Natural killer cell (primary cell): ENCODE data around the gene OXCT1. TPM values are rescaled to one million over a fixed set of nuclear protein-coding genes. Genes with fewer than 3 reads are reported as not detected.
"Not testable (repeated sequence)": the region's sequence is repeated elsewhere in the genome, so short reads cannot be mapped to it uniquely, and the experiment has no call there.

Experiments used
- ATAC-seq, 3 donors: fragments of 150-1000 bp in 2 of 3; fragments of 200-7000 bp in 1 of 3; cut with Tn5 transposase; 1 replicate in 1 of 3; 2 replicates in 2 of 3; pipeline ENCODE4 v1.10.0; 2021; ENCODE audit warnings: mild to moderate bottlenecking in 2 of 3, moderate library complexity in 2 of 3
- DNase-seq, 2 donors: peaks; one replicate each; pipeline versions ENCODE4 v3.0.0 to v3.0.0-alpha.2; 2013 to 2021; ENCODE audit warnings: mixed read lengths in 1 of 2
- H3K27ac ChIP-seq: one replicate; pipeline ENCODE4 v1.5.1; 2013; ENCODE audit warnings: mild to moderate bottlenecking, low read length
- H3K27me3 ChIP-seq: one replicate; pipeline ENCODE4 v1.6.1; 2013; ENCODE audit warnings: low read length; ENCODE audit not compliant: control insufficient read depth, insufficient read depth
- H3K36me3 ChIP-seq: one replicate; pipeline ENCODE4 v1.6.1; 2013; ENCODE audit warnings: low read length; ENCODE audit not compliant: control insufficient read depth, insufficient read depth
- H3K4me1 ChIP-seq: one replicate; pipeline ENCODE4 v1.6.1; 2013; ENCODE audit warnings: low read length; ENCODE audit not compliant: control insufficient read depth, insufficient read depth
- H3K4me3 ChIP-seq: one replicate; pipeline ENCODE4 v1.5.1; 2013; ENCODE audit warnings: low read length
- H3K9me3 ChIP-seq: one replicate; pipeline ENCODE4 v1.6.1; 2013; ENCODE audit warnings: low read length; ENCODE audit not compliant: control insufficient read depth, insufficient read depth
- H3K27ac Mint-ChIP-seq, 2 donors: one replicate each; pipeline ENCODE4 v1.8.0; 2022; ENCODE audit warnings: mild to moderate bottlenecking in 2 of 2, mixed read lengths in 2 of 2, moderate library complexity in 1 of 2
- H3K27me3 Mint-ChIP-seq, 2 donors: one replicate each; pipeline ENCODE4 v1.8.0; 2022; ENCODE audit warnings: low read depth in 2 of 2, mixed read lengths in 2 of 2
- H3K36me3 Mint-ChIP-seq: one replicate; pipeline ENCODE4 v1.8.0; 2022; ENCODE audit warnings: mixed read lengths
- H3K4me1 Mint-ChIP-seq, 2 donors: one replicate each; pipeline ENCODE4 v1.8.0; 2022; ENCODE audit warnings: mixed read lengths in 2 of 2
- H3K4me3 Mint-ChIP-seq: one replicate; pipeline ENCODE4 v1.8.0; 2022; ENCODE audit warnings: mild to moderate bottlenecking, moderate library complexity, mixed read lengths
- H3K9me3 Mint-ChIP-seq, 2 donors: one replicate each; pipeline ENCODE4 v1.8.0; 2022; ENCODE audit warnings: mixed read lengths in 2 of 2
- CTCF ChIP-seq: fragments of 200-600 bp; IDR thresholded peaks from one replicate; pipeline ENCODE4 v1.8.0; 2022; ENCODE audit warnings: antibody characterized with exemption
- WGBS: methylation state at CpG from one replicate; pipeline ENCODE4 v1.1.7; 2013; ENCODE audit warnings: missing lambda C conversion rate; ENCODE audit not compliant: insufficient coverage; 5-methylcytosine and 5-hydroxymethylcytosine counted together
- intact Hi-C: fragments of 100-400 bp; cut with micrococcal nuclease; formaldehyde crosslinking; loops from one replicate; pipeline ENCODE4 v1.14.2; 2022
- total RNA-seq, 4 donors: library from RNA; stranded (reverse); fragments of 120-200 nt in 1 of 4; gene quantifications; one replicate each; pipeline versions ENCODE4 v1.2.3 to v1.2.4, GENCODE V29; 2013 to 2022

Gene OXCT1
- total RNA-seq, 3 donors from 2014 or later (not counting 1 experiment from before 2014, with no cell fraction given) = 17.1 to 19.9 (median 18.0) TPM

- Mint-ChIP-seq H3K36me3 (peaks cover 21% of the 10 kb centered on the region), H3K4me1 (peaks cover 0 to 5% of the 10 kb centered on the region in 2 donors), H3K4me3 (no peak overlapping the region), H3K27ac (no peak overlapping the region), H3K9me3 (no peaks in the 10 kb centered on the region), H3K27me3 (no peaks in the 10 kb centered on the region)
- Histone ChIP-seq H3K27ac (no peak overlapping the region), H3K4me1 (no peaks in the 10 kb centered on the region), H3K9me3 (no peaks in the 10 kb centered on the region), H3K27me3 (no peaks in the 10 kb centered on the region), H3K36me3 (peaks cover 47% of the 10 kb centered on the region), H3K4me3 (no peak overlapping the region)
- TF ChIP-seq CTCF = no peak
- intact Hi-C loops = no loop called here
- ATAC-seq (no peak), DNase-seq (no peak)
- 97% methylated on average over 6 of the region's 6 CpGs for WGBS
Measured at GRCh38 chr5:41848983-41849382, 21.2 kb downstream of the OXCT1 start.

GRCh38 chr5:41845751-41846150 lies 24.5 kb downstream of the OXCT1 start:
- H3K4me3 ChIP-seq, ATAC-seq, H3K27ac Mint-ChIP-seq, H3K4me3 Mint-ChIP-seq, intact Hi-C loops, H3K9me3 Mint-ChIP-seq, H3K27me3 ChIP-seq, DNase-seq, H3K27me3 Mint-ChIP-seq, H3K9me3 ChIP-seq, H3K27ac ChIP-seq, H3K4me1 ChIP-seq, H3K4me1 Mint-ChIP-seq: not testable (repeated sequence)
- peaks cover 34% of the 10 kb centered on the region for H3K36me3 ChIP-seq
- 83% methylated on average over 1 of the region's 1 CpG for WGBS
- H3K36me3 Mint-ChIP-seq = peaks cover 16% of the 10 kb centered on the region

DNA sequence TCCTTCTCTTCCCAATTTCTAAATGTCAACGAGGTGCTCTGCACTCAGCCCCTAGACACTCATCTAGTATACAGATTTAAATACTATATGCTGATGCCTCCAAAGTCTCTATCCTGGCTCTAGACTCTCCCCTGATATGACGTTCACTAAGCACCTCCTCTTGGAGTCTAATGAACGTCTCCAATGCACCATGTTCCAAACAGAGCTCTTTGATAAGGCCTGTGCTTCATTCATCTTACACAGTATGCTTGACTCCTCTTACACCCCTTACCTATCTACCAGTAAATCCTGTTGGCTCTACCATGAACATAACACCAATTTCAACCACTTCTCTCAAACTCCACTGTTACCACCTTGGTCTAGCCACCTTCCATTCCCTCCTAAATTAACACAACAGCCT lies 25.7 kb downstream of the OXCT1 start:
- no peak overlapping the region for H3K4me3 Mint-ChIP-seq
- no peak for ATAC-seq
- intact Hi-C loops = no loop called here

More for the DNA sequence above, 25.7 kb downstream of the OXCT1 start:
- no peaks in the 10 kb centered on the region for H3K27me3 ChIP-seq
- no peaks in the 10 kb centered on the region for H3K4me1 ChIP-seq
- no peak for DNase-seq
- H3K36me3 Mint-ChIP-seq = peaks cover 7% of the 10 kb centered on the region
- H3K9me3 Mint-ChIP-seq = no peaks in the 10 kb centered on the region
- no peaks in the 10 kb centered on the region for H3K9me3 ChIP-seq
- H3K27ac ChIP-seq = no peak overlapping the region
- H3K36me3 ChIP-seq = peaks cover 24% of the 10 kb centered on the region
- H3K27ac Mint-ChIP-seq = no peak overlapping the region
- H3K27me3 Mint-ChIP-seq = no peaks in the 10 kb centered on the region
- no peak for TF ChIP-seq CTCF
- no peaks in the 10 kb centered on the region for H3K4me1 Mint-ChIP-seq
- WGBS = 90% methylated on average over 3 of the region's 3 CpGs
- H3K4me3 ChIP-seq = no peak overlapping the region
